H1 (cell line): Measurements from ENCODE around the gene ESPNL. TPM values are rescaled to one million over a fixed set of nuclear protein-coding genes. Genes with fewer than 3 reads are reported as not detected.

Experiments used
- GTF2F1 ChIP-seq: IDR thresholded peaks from 2 replicates; pipeline ENCODE4 v1.6.1; 2012; ENCODE audit warnings: low read depth, low read length, improper control_type of control experiment, borderline replicate concordance
- POLR2A ChIP-seq, 2 experiments: IDR thresholded peaks; 1 replicate in 1 of 2; 2 replicates in 1 of 2; pipeline ENCODE4 v1.6.1; 2011; ENCODE audit warnings: low read depth in 2 of 2, low read length in 2 of 2, mild to moderate bottlenecking in 2 of 2; ENCODE audit errors: control extremely low read depth in 1 of 2
- polyA plus RNA-seq, 7 experiments: library from polyadenylated mRNA; depleted of rRNA in 3 of 7; stranded (reverse) in 5 of 7; unstranded in 2 of 7; fragments of >200 nt in 5 of 7; fragments of 200-250 nt in 2 of 7; gene quantifications; 1 replicate in 5 of 7; 2 replicates in 1 of 7; 4 replicates in 1 of 7; pipeline versions ENCODE4 v1.2.1 to v1.2.3, GENCODE V29; 2011 to 2013; ENCODE audit warnings: missing spikeins in 2 of 7, mixed read lengths in 2 of 7
- total RNA-seq: library from RNA; stranded (reverse); fragmentation: NEBNext Ultra II Directional; extraction: Animal tissue kit (Norgen Biotek cat#: 25700); gene quantifications from 2 replicates; pipeline ENCODE4 v1.2.1, GENCODE V29; 2021
- TF ChIP-seq, protein P1 (sequence below): fragments of 300-600 bp; sonication (generic); IDR thresholded peaks from 2 replicates; pipeline ENCODE4 v1.7.1; 2012; ENCODE audit warnings: low read length, moderate library complexity, mild to moderate bottlenecking, inconsistent platforms; ENCODE audit not compliant: insufficient replicate concordance
- TF ChIP-seq, protein P2 (sequence below): IDR thresholded peaks from 2 replicates; pipeline ENCODE4 v1.6.1; 2012; ENCODE audit warnings: low read length, inconsistent platforms

Gene ESPNL
- total and polyA plus RNA-seq, 2 of the 8 experiments (the other 6 are each of a cell fraction or from before 2014, with no cell fraction given), result 0.68 to 1.3 TPM

DNA sequence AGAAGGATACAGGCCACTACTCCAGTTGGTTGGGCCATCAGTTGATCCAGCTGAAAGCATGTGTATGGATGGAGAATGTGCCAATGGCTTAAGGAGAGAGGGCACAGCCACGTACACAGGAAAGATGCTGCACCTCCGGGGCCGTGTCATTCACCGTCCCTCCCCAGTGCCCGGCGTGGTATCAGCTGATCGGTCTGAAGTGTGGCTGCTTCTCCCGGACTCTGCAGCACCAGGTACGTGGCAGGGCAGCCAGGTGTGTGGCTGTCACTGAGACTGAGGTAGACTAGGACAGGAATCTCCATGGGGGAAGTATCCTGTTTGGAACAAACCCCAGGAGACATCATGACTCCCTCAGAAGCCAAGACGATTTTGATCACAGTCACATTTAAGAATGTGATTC is 54.4 kb downstream of the ESPNL start (continued):
- TF ChIP-seq, protein P1, sequence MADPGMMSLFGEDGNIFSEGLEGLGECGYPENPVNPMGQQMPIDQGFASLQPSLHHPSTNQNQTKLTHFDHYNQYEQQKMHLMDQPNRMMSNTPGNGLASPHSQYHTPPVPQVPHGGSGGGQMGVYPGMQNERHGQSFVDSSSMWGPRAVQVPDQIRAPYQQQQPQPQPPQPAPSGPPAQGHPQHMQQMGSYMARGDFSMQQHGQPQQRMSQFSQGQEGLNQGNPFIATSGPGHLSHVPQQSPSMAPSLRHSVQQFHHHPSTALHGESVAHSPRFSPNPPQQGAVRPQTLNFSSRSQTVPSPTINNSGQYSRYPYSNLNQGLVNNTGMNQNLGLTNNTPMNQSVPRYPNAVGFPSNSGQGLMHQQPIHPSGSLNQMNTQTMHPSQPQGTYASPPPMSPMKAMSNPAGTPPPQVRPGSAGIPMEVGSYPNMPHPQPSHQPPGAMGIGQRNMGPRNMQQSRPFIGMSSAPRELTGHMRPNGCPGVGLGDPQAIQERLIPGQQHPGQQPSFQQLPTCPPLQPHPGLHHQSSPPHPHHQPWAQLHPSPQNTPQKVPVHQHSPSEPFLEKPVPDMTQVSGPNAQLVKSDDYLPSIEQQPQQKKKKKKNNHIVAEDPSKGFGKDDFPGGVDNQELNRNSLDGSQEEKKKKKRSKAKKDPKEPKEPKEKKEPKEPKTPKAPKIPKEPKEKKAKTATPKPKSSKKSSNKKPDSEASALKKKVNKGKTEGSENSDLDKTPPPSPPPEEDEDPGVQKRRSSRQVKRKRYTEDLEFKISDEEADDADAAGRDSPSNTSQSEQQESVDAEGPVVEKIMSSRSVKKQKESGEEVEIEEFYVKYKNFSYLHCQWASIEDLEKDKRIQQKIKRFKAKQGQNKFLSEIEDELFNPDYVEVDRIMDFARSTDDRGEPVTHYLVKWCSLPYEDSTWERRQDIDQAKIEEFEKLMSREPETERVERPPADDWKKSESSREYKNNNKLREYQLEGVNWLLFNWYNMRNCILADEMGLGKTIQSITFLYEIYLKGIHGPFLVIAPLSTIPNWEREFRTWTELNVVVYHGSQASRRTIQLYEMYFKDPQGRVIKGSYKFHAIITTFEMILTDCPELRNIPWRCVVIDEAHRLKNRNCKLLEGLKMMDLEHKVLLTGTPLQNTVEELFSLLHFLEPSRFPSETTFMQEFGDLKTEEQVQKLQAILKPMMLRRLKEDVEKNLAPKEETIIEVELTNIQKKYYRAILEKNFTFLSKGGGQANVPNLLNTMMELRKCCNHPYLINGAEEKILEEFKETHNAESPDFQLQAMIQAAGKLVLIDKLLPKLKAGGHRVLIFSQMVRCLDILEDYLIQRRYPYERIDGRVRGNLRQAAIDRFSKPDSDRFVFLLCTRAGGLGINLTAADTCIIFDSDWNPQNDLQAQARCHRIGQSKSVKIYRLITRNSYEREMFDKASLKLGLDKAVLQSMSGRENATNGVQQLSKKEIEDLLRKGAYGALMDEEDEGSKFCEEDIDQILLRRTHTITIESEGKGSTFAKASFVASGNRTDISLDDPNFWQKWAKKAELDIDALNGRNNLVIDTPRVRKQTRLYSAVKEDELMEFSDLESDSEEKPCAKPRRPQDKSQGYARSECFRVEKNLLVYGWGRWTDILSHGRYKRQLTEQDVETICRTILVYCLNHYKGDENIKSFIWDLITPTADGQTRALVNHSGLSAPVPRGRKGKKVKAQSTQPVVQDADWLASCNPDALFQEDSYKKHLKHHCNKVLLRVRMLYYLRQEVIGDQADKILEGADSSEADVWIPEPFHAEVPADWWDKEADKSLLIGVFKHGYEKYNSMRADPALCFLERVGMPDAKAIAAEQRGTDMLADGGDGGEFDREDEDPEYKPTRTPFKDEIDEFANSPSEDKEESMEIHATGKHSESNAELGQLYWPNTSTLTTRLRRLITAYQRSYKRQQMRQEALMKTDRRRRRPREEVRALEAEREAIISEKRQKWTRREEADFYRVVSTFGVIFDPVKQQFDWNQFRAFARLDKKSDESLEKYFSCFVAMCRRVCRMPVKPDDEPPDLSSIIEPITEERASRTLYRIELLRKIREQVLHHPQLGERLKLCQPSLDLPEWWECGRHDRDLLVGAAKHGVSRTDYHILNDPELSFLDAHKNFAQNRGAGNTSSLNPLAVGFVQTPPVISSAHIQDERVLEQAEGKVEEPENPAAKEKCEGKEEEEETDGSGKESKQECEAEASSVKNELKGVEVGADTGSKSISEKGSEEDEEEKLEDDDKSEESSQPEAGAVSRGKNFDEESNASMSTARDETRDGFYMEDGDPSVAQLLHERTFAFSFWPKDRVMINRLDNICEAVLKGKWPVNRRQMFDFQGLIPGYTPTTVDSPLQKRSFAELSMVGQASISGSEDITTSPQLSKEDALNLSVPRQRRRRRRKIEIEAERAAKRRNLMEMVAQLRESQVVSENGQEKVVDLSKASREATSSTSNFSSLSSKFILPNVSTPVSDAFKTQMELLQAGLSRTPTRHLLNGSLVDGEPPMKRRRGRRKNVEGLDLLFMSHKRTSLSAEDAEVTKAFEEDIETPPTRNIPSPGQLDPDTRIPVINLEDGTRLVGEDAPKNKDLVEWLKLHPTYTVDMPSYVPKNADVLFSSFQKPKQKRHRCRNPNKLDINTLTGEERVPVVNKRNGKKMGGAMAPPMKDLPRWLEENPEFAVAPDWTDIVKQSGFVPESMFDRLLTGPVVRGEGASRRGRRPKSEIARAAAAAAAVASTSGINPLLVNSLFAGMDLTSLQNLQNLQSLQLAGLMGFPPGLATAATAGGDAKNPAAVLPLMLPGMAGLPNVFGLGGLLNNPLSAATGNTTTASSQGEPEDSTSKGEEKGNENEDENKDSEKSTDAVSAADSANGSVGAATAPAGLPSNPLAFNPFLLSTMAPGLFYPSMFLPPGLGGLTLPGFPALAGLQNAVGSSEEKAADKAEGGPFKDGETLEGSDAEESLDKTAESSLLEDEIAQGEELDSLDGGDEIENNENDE, result no peak
- TF ChIP-seq, protein P2, sequence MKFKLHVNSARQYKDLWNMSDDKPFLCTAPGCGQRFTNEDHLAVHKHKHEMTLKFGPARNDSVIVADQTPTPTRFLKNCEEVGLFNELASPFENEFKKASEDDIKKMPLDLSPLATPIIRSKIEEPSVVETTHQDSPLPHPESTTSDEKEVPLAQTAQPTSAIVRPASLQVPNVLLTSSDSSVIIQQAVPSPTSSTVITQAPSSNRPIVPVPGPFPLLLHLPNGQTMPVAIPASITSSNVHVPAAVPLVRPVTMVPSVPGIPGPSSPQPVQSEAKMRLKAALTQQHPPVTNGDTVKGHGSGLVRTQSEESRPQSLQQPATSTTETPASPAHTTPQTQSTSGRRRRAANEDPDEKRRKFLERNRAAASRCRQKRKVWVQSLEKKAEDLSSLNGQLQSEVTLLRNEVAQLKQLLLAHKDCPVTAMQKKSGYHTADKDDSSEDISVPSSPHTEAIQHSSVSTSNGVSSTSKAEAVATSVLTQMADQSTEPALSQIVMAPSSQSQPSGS, result no peak
- no peak for TF ChIP-seq POLR2A (IDR thresholded peaks at IDR 0.05; ENCODE audit: control extremely low read depth in 1 of 2, low read depth in 2 of 2, low read length in 2 of 2)
- no peak for TF ChIP-seq GTF2F1
